Thymus (tissue), 11 donors: ENCODE data around the gene PLCB3. TPM values are rescaled to one million over a fixed set of nuclear protein-coding genes. Genes with fewer than 3 reads are reported as not detected.

Source experiments
- DNase-seq, 9 donors: peaks; one replicate each; pipeline ENCODE4 v3.0.0-alpha.2; 2013; ENCODE audit warnings: low spot score in 9 of 9, low read depth in 6 of 9, missing footprints in 1 of 9
- H3K27ac ChIP-seq, 2 donors: one replicate each; pipeline ENCODE4 v1.5.1; 2013; ENCODE audit warnings: control low read depth in 1 of 2, low read depth in 1 of 2, low read length in 1 of 2, mild to moderate bottlenecking in 1 of 2, moderate library complexity in 1 of 2
- H3K27me3 ChIP-seq, 2 donors: one replicate each; pipeline ENCODE4 v1.5.1; 2013; ENCODE audit warnings: low read length in 1 of 2; ENCODE audit not compliant: control insufficient read depth in 2 of 2, insufficient read depth in 1 of 2
- H3K36me3 ChIP-seq, 2 donors: one replicate each; pipeline ENCODE4 v1.5.1; 2013; ENCODE audit warnings: low read length in 1 of 2, mild to moderate bottlenecking in 1 of 2, moderate library complexity in 1 of 2; ENCODE audit not compliant: control insufficient read depth in 2 of 2, insufficient read depth in 2 of 2
- H3K4me1 ChIP-seq, 2 donors: one replicate each; pipeline ENCODE4 v1.5.1; 2013; ENCODE audit warnings: low read length in 2 of 2; ENCODE audit not compliant: control insufficient read depth in 2 of 2, insufficient read depth in 2 of 2
- H3K4me3 ChIP-seq, 2 donors: one replicate each; pipeline ENCODE4 v1.5.1; 2013; ENCODE audit warnings: low read length in 2 of 2, control low read depth in 1 of 2, mild to moderate bottlenecking in 1 of 2
- H3K9me3 ChIP-seq, 2 donors: one replicate each; pipeline ENCODE4 v1.5.1; 2013; ENCODE audit warnings: low read length in 1 of 2, mild to moderate bottlenecking in 1 of 2; ENCODE audit not compliant: control insufficient read depth in 2 of 2, insufficient read depth in 1 of 2
- WGBS: extraction: QIAGEN DNeasy Blood & Tissue Kit; methylation state at CpG from one replicate; pipeline ENCODE4 v1.1.7; 2013; 5-methylcytosine and 5-hydroxymethylcytosine counted together
- polyA plus RNA-seq: library from polyadenylated mRNA; stranded (reverse); fragments of 200-250 nt; gene quantifications from one replicate; pipeline ENCODE4 v1.2.3, GENCODE V29; 2013
- total RNA-seq: library from RNA; stranded (reverse); fragments of 120-200 nt; gene quantifications from one replicate; pipeline ENCODE4 v1.2.4, GENCODE V29; 2013
- donor health status: healthy.

PLCB3 gene
- total and polyA plus RNA-seq, 2 donors, result 5.8 to 7.3 TPM

- H3K36me3 ChIP-seq, result peaks cover 6 to 19% of the 10 kb centered on the region in 2 donors
- WGBS, result 95% methylated on average over 9 of the region's 9 CpGs
- peaks cover 16 to 68% of the 10 kb centered on the region in 2 donors for H3K4me1 ChIP-seq
- no peak for DNase-seq
- no peak overlapping the region for H3K4me3 ChIP-seq
- H3K27ac ChIP-seq, result peak overlapping the region; percentile 50 to 99
- peaks cover 0 to 9% of the 10 kb centered on the region in 2 donors for H3K9me3 ChIP-seq
- peaks cover 0 to 11% of the 10 kb centered on the region in 2 donors for H3K27me3 ChIP-seq
Observed at GRCh38 chr11:64238076-64238475, 13.3 kb upstream of the PLCB3 start.

- Histone ChIP-seq H3K36me3 (peaks cover 15 to 19% of the 10 kb centered on the region in 2 donors), H3K27ac (peak overlapping the region; percentile 25 to 99), H3K27me3 (peaks cover 0 to 4% of the 10 kb centered on the region in 2 donors), H3K9me3 (peaks cover 0 to 9% of the 10 kb centered on the region in 2 donors), H3K4me3 (no peak overlapping the region), H3K4me1 (peaks cover 13 to 70% of the 10 kb centered on the region in 2 donors)
- 93% methylated on average over 5 of the region's 5 CpGs for WGBS
- DNase-seq, result peak in 1 of 9 donors; percentile 48
Observed at GRCh38 chr11:64238999-64239398, 12.3 kb upstream of the PLCB3 start.

- Histone ChIP-seq H3K27me3 (peaks cover 0 to 2% of the 10 kb centered on the region in 2 donors), H3K27ac (peak overlapping the region; percentile 96 to 99), H3K4me1 (peaks cover 13 to 77% of the 10 kb centered on the region in 2 donors), H3K4me3 (peak overlapping the region in 1 of 2 donors; percentile 80), H3K9me3 (peaks cover 0 to 9% of the 10 kb centered on the region in 2 donors), H3K36me3 (peaks cover 19 to 22% of the 10 kb centered on the region in 2 donors)
- 84% methylated on average over 11 of the region's 11 CpGs for WGBS
- DNase-seq, result no peak
Observed at GRCh38 chr11:64239662-64240434, 11.5 kb upstream of the PLCB3 start.

GRCh38 chr11:64240435-64241240 is 10.7 kb upstream of the PLCB3 start, which contains the start of gene FKBP2:
TSS of gene FKBP2 (plus strand) at chr11:64241095. CDS start at chr11:64242388, 1,293 bp downstream.
- peaks cover 0 to 14% of the 10 kb centered on the region in 2 donors for H3K9me3 ChIP-seq
- no peaks in the 10 kb centered on the region for H3K27me3 ChIP-seq
- peak within 1 kb of the TSS; percentile 54 to 80 for H3K4me3 ChIP-seq
- H3K4me1 ChIP-seq, result peaks cover 16 to 77% of the 10 kb centered on the region in 2 donors
- 1% methylated on average over 58 of the region's 58 CpGs for WGBS
- peak within 1 kb of the TSS; percentile 96 to 99 for H3K27ac ChIP-seq
- peaks cover 19 to 25% of the 10 kb centered on the region in 2 donors for H3K36me3 ChIP-seq
- peak; percentile 75 to 97 (median 90) for DNase-seq

- peaks cover 19 to 22% of the 10 kb centered on the region in 2 donors for H3K36me3 ChIP-seq
- peak in 1 of 9 donors; percentile 97 for DNase-seq
- peak overlapping the region; percentile 96 to 99 for H3K27ac ChIP-seq
- no peaks in the 10 kb centered on the region for H3K27me3 ChIP-seq
- WGBS, result under 1% methylated on average over 24 of the region's 24 CpGs
- H3K4me3 ChIP-seq, result peak overlapping the region; percentile 54 to 80
- peaks cover 0 to 14% of the 10 kb centered on the region in 2 donors for H3K9me3 ChIP-seq
- peaks cover 20 to 80% of the 10 kb centered on the region in 2 donors for H3K4me1 ChIP-seq
Observed at GRCh38 chr11:64241241-64241490, 10.2 kb upstream of the PLCB3 start.

GRCh38 chr11:64241491-64242374 is 9.6 kb upstream of the PLCB3 start:
- H3K4me3 ChIP-seq, result peak overlapping the region; percentile 54 to 80
- under 1% methylated on average over 63 of the region's 63 CpGs for WGBS
- no peaks in the 10 kb centered on the region for H3K27me3 ChIP-seq
- DNase-seq, result peak in 8 of 9 donors; percentile 95 to 100 (median 99)
- H3K9me3 ChIP-seq, result peaks cover 0 to 14% of the 10 kb centered on the region in 2 donors
- peaks cover 19 to 22% of the 10 kb centered on the region in 2 donors for H3K36me3 ChIP-seq
- H3K4me1 ChIP-seq, result peaks cover 20 to 80% of the 10 kb centered on the region in 2 donors
- H3K27ac ChIP-seq, result peak overlapping the region; percentile 92 to 99

- H3K27ac ChIP-seq, result no peak overlapping the region
- peaks cover 7 to 19% of the 10 kb centered on the region in 2 donors for H3K36me3 ChIP-seq
- WGBS, result 95% methylated on average over 8 of the region's 8 CpGs
- H3K4me1 ChIP-seq, result peaks cover 26 to 77% of the 10 kb centered on the region in 2 donors
- no peak for DNase-seq
- H3K27me3 ChIP-seq, result peaks cover 3 to 15% of the 10 kb centered on the region in 2 donors
- H3K9me3 ChIP-seq, result peaks cover 0 to 14% of the 10 kb centered on the region in 2 donors
- no peak overlapping the region for H3K4me3 ChIP-seq
Observed at GRCh38 chr11:64243236-64243854, 8.0 kb upstream of the PLCB3 start.

- no peak overlapping the region for H3K27ac ChIP-seq
- WGBS, result 81% methylated on average over 5 of the region's 5 CpGs
Observed at GRCh38 chr11:64244107-64244506, 7.2 kb upstream of the PLCB3 start.

More at GRCh38 chr11:64244107-64244506, 7.2 kb upstream of the PLCB3 start:
- H3K4me1 ChIP-seq, result peaks cover 26 to 70% of the 10 kb centered on the region in 2 donors
- DNase-seq, result no peak
- H3K36me3 ChIP-seq, result peaks cover 0 to 19% of the 10 kb centered on the region in 2 donors
- H3K27me3 ChIP-seq, result peaks cover 4 to 18% of the 10 kb centered on the region in 2 donors
- no peak overlapping the region for H3K4me3 ChIP-seq
- peaks cover 0 to 14% of the 10 kb centered on the region in 2 donors for H3K9me3 ChIP-seq
